H1 (cell line): ENCODE results near the gene TBC1D30.

ENCODE experiments used
- CBX5 ChIP-seq: fragments of 300-800, 300-1000 bp; sonication (generic); IDR thresholded peaks from 2 replicates; pipeline ENCODE4 v1.7.1; 2016; ENCODE audit warnings: antibody characterized with exemption, low read length, low read depth
- CREB1 ChIP-seq: IDR thresholded peaks from 2 replicates; pipeline ENCODE4 v1.6.1; 2012; ENCODE audit warnings: inconsistent platforms
- CTCF ChIP-seq, 3 experiments: IDR thresholded peaks; 1 replicate in 2 of 3; 2 replicates in 1 of 3; pipeline versions ENCODE4 v1.5.1 to v1.6.1; 2011; ENCODE audit warnings: low read length in 3 of 3, mild to moderate bottlenecking in 3 of 3, inconsistent platforms in 2 of 3, low read depth in 1 of 3, moderate library complexity in 1 of 3; ENCODE audit not compliant: insufficient read depth in 1 of 3; ENCODE audit errors: control extremely low read depth in 1 of 3
- USF2 ChIP-seq: IDR thresholded peaks from 2 replicates; pipeline ENCODE4 v1.6.1; 2011; ENCODE audit warnings: low read length, improper control_type of control experiment
- ZNF274 ChIP-seq: IDR thresholded peaks from 2 replicates; pipeline ENCODE4 v1.7.0; 2012; ENCODE audit warnings: low read length, borderline replicate concordance; ENCODE audit errors: extremely low read depth

GRCh38 chr12:64903479-64904152, 79.2 kb downstream of the TBC1D30 start:
- TF ChIP-seq CREB1 (no peak), CTCF (IDR thresholded peaks at IDR 0.05; ENCODE audit: control extremely low read depth in 1 of 3, insufficient read depth in 1 of 3, low read depth in 1 of 3, low read length in 3 of 3) (no peak), USF2 (no peak), ZNF274 (no peak), CBX5 (no peak)
